Middle frontal gyrus (tissue), 1 donor: Measurements from ENCODE around the gene RNF126.
A peak's percentile ranks its signal among the peaks of the same experiment; 100 is the strongest.

Source experiments
- DNase-seq: peaks from one replicate; pipeline ENCODE4 v3.0.0-alpha.2; 2015; ENCODE audit warnings: low spot score; ENCODE audit errors: extremely low spot score

The RNF126 gene

GRCh38 chr19:647566-648284 is 15.3 kb downstream of the RNF126 start:
- DNase-seq: no peak

GRCh38 chr19:646779-647565 is 16.0 kb downstream of the RNF126 start:
- DNase-seq: no peak

- DNase-seq: no peak
These were observed 16.9 kb downstream of the RNF126 start for GRCh38 chr19:645912-646778.

GRCh38 chr19:644789-645188 is 18.2 kb downstream of the RNF126 start:
- DNase-seq: no peak

GRCh38 chr19:644363-644762 is 18.7 kb downstream of the RNF126 start:
- DNase-seq: no peak

GRCh38 chr19:643736-644135 is 19.3 kb downstream of the RNF126 start:
- no peak for DNase-seq

GRCh38 chr19:642767-643727 is 20.0 kb downstream of the RNF126 start:
- DNase-seq: no peak

- DNase-seq: no peak
These were observed 21.3 kb downstream of the RNF126 start for GRCh38 chr19:641702-642101.

- no peak for DNase-seq
These were observed 22.3 kb downstream of the RNF126 start for GRCh38 chr19:640606-641189.

GRCh38 chr19:640161-640558 is 22.9 kb downstream of the RNF126 start:
- no peak for DNase-seq

- DNase-seq: peak; percentile 76
These were observed 23.5 kb downstream of the RNF126 start, which contains the start of gene FGF22 for GRCh38 chr19:639253-640160. Gene FGF22, plus strand, starts transcription at chr19:639879. Its CDS starts 47 bp downstream, at chr19:639926.

GRCh38 chr19:638906-639252 is 24.1 kb downstream of the RNF126 start:
- no peak for DNase-seq

GRCh38 chr19:634975-635652 is 27.9 kb downstream of the RNF126 start:
- DNase-seq: no peak

- DNase-seq: no peak
These were observed 29.0 kb downstream of the RNF126 start for GRCh38 chr19:633786-634639.

GRCh38 chr19:633068-633785 is 29.8 kb downstream of the RNF126 start, which contains the start of gene POLRMT:
Gene POLRMT, minus strand, starts transcription at chr19:633537. Its CDS starts 25 bp downstream, at chr19:633512.
- DNase-seq: peak; percentile 89

- no peak for DNase-seq
These were observed 30.4 kb downstream of the RNF126 start for GRCh38 chr19:632579-633067.
